ENCODE data around the gene HAPLN1. TPM values are rescaled to one million over a fixed set of nuclear protein-coding genes. Genes with fewer than 3 reads are reported as not detected.

Gene HAPLN1
- polyA plus RNA-seq, 1 of the 3 experiments (the other 2 are of a cell fraction) = 0.30 TPM

DNA sequence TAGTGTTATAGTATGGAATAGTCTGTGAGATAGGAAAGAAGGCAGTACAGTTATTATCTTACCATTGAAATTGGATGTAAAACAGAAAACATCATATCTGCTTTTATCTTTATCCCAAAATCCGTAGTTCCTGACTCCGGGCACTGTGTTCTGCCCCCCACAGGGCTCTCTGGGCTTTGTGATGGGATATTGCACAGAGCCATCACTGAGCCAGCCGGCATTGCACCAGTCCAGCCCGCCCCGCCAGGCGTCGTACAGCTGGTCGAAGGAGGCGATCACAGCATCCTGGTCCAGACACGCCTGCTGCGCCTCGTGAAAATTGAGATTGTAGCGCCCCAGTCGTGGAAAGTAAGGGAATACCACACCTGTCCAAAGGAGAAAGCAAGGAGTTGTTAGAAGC lies 76.4 kb downstream of the HAPLN1 start:
- ChIA-PET POLR2A (no interaction called here), CTCF (no interaction called here)
- H2AFZ ChIP-seq (ENCODE audit: low read depth) = no peak overlapping the region
- no peaks in the 10 kb centered on the region for H3F3A ChIP-seq (replicated peaks; ENCODE audit: insufficient read depth)
- H3K9me2 ChIP-seq = no peaks in the 10 kb centered on the region
- H3K9me3 ChIP-seq = no peaks in the 10 kb centered on the region
- 69% methylated on average over 6 of the region's 14 CpGs for WGBS (ENCODE audit: low lambda C conversion rate)
- H3K27ac ChIP-seq (ENCODE audit: low read depth in 2 of 2, low read length in 1 of 2) = no peak overlapping the region
- H3K4me3 ChIP-seq (ENCODE audit: low read depth in 2 of 2, low read length in 1 of 2) = no peak overlapping the region
- no peaks in the 10 kb centered on the region; the same call in 1 of the 2 replicates for H3K27me3 ChIP-seq (ENCODE audit: insufficient read depth)
- TF ChIP-seq NRF1 (IDR thresholded peaks at IDR 0.05; ENCODE audit: low read depth, low read length) (no peak), TCF12 (IDR thresholded peaks at IDR 0.05) (no peak), RXRA (IDR thresholded peaks at IDR 0.05; ENCODE audit: borderline replicate concordance, low read depth) (no peak), EZH2phosphoT487 (IDR thresholded peaks at IDR 0.05; ENCODE audit: borderline replicate concordance, low read depth) (no peak)
- TF ChIP-seq, protein P1, sequence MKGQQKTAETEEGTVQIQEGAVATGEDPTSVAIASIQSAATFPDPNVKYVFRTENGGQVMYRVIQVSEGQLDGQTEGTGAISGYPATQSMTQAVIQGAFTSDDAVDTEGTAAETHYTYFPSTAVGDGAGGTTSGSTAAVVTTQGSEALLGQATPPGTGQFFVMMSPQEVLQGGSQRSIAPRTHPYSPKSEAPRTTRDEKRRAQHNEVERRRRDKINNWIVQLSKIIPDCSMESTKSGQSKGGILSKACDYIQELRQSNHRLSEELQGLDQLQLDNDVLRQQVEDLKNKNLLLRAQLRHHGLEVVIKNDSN (IDR thresholded peaks at IDR 0.05; ENCODE audit: borderline replicate concordance, low read depth) = no peak
- no peak overlapping the region for H3K9ac ChIP-seq
- DNase-seq = no peak
- H3K79me2 ChIP-seq (ENCODE audit: insufficient read depth) = no peaks in the 10 kb centered on the region
- H3K4me2 ChIP-seq = no peak overlapping the region
- H3K36me3 ChIP-seq (replicated peaks in 1 of 2; ENCODE audit: control insufficient read depth in 1 of 2, insufficient read depth in 2 of 2, low read length in 1 of 2) = no peaks in the 10 kb centered on the region
- H3K4me1 ChIP-seq (ENCODE audit: control insufficient read depth in 1 of 2, insufficient read depth in 2 of 2, low read depth in 1 of 2, low read length in 1 of 2) = no peaks in the 10 kb centered on the region
- H4K20me1 ChIP-seq (ENCODE audit: insufficient read depth) = no peaks in the 10 kb centered on the region

DNA sequence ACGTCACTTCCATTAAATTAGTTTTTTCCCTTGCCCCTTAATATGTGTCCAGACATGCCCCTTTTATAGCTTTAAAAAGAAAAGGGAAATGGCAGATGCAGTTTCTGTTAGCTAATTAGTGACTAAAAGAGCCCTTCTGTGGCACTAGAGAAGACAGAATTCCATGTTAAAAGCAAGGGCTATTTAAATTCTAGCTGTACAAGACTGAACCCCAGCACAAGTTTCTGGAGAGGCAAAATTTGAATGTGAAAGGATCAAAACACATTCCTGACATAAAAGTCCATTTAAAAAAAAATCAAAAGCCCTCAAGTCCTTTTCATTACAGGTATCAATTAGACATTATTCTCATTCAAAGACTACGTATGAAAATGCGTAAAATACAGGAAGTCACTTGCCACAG lies 78.7 kb downstream of the HAPLN1 start:
- Histone ChIP-seq H2AFZ (ENCODE audit: low read depth) (no peak overlapping the region), H3K4me1 (ENCODE audit: control insufficient read depth in 1 of 2, insufficient read depth in 2 of 2, low read depth in 1 of 2, low read length in 1 of 2) (no peaks in the 10 kb centered on the region), H3K4me2 (no peak overlapping the region), H3K4me3 (ENCODE audit: low read depth in 2 of 2, low read length in 1 of 2) (no peak overlapping the region), H3K27me3 (ENCODE audit: insufficient read depth) (no peaks in the 10 kb centered on the region; the same call in 1 of the 2 replicates), H3K9me3 (no peaks in the 10 kb centered on the region), H3K36me3 (replicated peaks in 1 of 2; ENCODE audit: control insufficient read depth in 1 of 2, insufficient read depth in 2 of 2, low read length in 1 of 2) (no peaks in the 10 kb centered on the region), H3K9me2 (no peaks in the 10 kb centered on the region), H3K9ac (no peak overlapping the region), H3K27ac (ENCODE audit: low read depth in 2 of 2, low read length in 1 of 2) (no peak overlapping the region), H4K20me1 (ENCODE audit: insufficient read depth) (no peaks in the 10 kb centered on the region), H3F3A (replicated peaks; ENCODE audit: insufficient read depth) (no peaks in the 10 kb centered on the region), H3K79me2 (ENCODE audit: insufficient read depth) (no peaks in the 10 kb centered on the region)
- 82% methylated on average over 3 of the region's 3 CpGs for WGBS (ENCODE audit: low lambda C conversion rate)
- ChIA-PET CTCF (no interaction called here), POLR2A (no interaction called here)
- DNase-seq = no peak
- no peak for TF ChIP-seq GABPA (IDR thresholded peaks at IDR 0.05; ENCODE audit: low read depth)
- TF ChIP-seq, protein P1 (IDR thresholded peaks at IDR 0.05; ENCODE audit: borderline replicate concordance, low read depth) = no peak
- TF ChIP-seq RAD21 (IDR thresholded peaks at IDR 0.05; ENCODE audit: low read length) = no peak
- TF ChIP-seq, protein P2, sequence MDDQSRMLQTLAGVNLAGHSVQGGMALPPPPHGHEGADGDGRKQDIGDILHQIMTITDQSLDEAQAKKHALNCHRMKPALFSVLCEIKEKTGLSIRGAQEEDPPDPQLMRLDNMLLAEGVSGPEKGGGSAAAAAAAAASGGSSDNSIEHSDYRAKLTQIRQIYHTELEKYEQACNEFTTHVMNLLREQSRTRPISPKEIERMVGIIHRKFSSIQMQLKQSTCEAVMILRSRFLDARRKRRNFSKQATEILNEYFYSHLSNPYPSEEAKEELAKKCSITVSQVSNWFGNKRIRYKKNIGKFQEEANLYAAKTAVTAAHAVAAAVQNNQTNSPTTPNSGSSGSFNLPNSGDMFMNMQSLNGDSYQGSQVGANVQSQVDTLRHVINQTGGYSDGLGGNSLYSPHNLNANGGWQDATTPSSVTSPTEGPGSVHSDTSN (IDR thresholded peaks at IDR 0.05) = no peak
- TF ChIP-seq, protein P3, sequence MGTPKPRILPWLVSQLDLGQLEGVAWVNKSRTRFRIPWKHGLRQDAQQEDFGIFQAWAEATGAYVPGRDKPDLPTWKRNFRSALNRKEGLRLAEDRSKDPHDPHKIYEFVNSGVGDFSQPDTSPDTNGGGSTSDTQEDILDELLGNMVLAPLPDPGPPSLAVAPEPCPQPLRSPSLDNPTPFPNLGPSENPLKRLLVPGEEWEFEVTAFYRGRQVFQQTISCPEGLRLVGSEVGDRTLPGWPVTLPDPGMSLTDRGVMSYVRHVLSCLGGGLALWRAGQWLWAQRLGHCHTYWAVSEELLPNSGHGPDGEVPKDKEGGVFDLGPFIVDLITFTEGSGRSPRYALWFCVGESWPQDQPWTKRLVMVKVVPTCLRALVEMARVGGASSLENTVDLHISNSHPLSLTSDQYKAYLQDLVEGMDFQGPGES (IDR thresholded peaks at IDR 0.05; ENCODE audit: low read depth, low read length) = no peak
- TF ChIP-seq, protein P4, sequence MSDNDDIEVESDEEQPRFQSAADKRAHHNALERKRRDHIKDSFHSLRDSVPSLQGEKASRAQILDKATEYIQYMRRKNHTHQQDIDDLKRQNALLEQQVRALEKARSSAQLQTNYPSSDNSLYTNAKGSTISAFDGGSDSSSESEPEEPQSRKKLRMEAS (IDR thresholded peaks at IDR 0.05; ENCODE audit: low read depth) = no peak
- TF ChIP-seq FOXJ3 (CRISPR knock-in tag; IDR thresholded peaks at IDR 0.05) = no peak
- no peak for TF ChIP-seq FOSL2 (IDR thresholded peaks at IDR 0.05; ENCODE audit: borderline replicate concordance, low read depth)
- TF ChIP-seq RCOR1 (IDR thresholded peaks at IDR 0.05; ENCODE audit: low read length) = no peak
- TF ChIP-seq SMC3 (IDR thresholded peaks at IDR 0.05; ENCODE audit: low read depth, low read length) = no peak
- TF ChIP-seq CHD2 (IDR thresholded peaks at IDR 0.05; ENCODE audit: low read length, partially characterized antibody) = no peak
- TF ChIP-seq NFIC (IDR thresholded peaks at IDR 0.05; ENCODE audit: borderline replicate concordance) = no peak
- no peak for TF ChIP-seq YY1 (IDR thresholded peaks at IDR 0.05; ENCODE audit: low read depth)
- TF ChIP-seq, protein P5, sequence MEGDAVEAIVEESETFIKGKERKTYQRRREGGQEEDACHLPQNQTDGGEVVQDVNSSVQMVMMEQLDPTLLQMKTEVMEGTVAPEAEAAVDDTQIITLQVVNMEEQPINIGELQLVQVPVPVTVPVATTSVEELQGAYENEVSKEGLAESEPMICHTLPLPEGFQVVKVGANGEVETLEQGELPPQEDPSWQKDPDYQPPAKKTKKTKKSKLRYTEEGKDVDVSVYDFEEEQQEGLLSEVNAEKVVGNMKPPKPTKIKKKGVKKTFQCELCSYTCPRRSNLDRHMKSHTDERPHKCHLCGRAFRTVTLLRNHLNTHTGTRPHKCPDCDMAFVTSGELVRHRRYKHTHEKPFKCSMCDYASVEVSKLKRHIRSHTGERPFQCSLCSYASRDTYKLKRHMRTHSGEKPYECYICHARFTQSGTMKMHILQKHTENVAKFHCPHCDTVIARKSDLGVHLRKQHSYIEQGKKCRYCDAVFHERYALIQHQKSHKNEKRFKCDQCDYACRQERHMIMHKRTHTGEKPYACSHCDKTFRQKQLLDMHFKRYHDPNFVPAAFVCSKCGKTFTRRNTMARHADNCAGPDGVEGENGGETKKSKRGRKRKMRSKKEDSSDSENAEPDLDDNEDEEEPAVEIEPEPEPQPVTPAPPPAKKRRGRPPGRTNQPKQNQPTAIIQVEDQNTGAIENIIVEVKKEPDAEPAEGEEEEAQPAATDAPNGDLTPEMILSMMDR (IDR thresholded peaks at IDR 0.05) = no peak
- no peak for TF ChIP-seq EZH2phosphoT487 (IDR thresholded peaks at IDR 0.05; ENCODE audit: borderline replicate concordance, low read depth)
- TF ChIP-seq RFX5 (IDR thresholded peaks at IDR 0.05; ENCODE audit: low read length) = no peak
- no peak for TF ChIP-seq JUND (IDR thresholded peaks at IDR 0.05)
- TF ChIP-seq, protein P6, sequence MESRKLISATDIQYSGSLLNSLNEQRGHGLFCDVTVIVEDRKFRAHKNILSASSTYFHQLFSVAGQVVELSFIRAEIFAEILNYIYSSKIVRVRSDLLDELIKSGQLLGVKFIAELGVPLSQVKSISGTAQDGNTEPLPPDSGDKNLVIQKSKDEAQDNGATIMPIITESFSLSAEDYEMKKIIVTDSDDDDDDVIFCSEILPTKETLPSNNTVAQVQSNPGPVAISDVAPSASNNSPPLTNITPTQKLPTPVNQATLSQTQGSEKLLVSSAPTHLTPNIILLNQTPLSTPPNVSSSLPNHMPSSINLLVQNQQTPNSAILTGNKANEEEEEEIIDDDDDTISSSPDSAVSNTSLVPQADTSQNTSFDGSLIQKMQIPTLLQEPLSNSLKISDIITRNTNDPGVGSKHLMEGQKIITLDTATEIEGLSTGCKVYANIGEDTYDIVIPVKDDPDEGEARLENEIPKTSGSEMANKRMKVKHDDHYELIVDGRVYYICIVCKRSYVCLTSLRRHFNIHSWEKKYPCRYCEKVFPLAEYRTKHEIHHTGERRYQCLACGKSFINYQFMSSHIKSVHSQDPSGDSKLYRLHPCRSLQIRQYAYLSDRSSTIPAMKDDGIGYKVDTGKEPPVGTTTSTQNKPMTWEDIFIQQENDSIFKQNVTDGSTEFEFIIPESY (IDR thresholded peaks at IDR 0.05; ENCODE audit: borderline replicate concordance, low read depth) = no peak
- no peak for TF ChIP-seq FOXM1 (IDR thresholded peaks at IDR 0.05; ENCODE audit: low read depth)
- TF ChIP-seq ELF1 (IDR thresholded peaks at IDR 0.05) = no peak

Measured in SK-N-SH (cell line).